NCI-H69 (cell line): ENCODE measurements around the gene DEFB128.

Source experiments
- DNase-seq: peaks from one replicate; lab custom pipeline; 2025; lab: John Stamatoyannopoulos, UW

Gene DEFB128

GRCh38 chr20:152131-152530, 37.4 kb downstream of the DEFB128 start:
- no peak for DNase-seq

DNA sequence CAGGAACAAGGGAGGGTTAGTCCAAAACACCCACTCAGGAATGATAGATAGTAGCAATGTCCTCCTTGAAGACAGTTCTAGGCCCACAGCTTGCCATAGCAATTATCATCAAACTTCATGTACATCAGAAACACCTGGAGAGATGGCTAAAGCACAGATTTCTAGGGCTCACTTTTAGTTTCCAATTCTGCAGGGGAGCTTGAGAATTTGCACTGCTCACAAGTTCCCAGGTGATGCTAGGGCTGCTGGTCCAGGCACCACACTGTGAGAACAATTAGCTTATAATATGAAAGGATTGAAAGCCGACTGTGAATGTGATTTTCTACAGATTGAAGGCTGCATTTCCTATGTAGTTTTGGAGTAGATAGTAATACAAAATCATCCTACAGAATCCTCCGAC, 43.6 kb downstream of the DEFB128 start:
- no peak for DNase-seq

DNA sequence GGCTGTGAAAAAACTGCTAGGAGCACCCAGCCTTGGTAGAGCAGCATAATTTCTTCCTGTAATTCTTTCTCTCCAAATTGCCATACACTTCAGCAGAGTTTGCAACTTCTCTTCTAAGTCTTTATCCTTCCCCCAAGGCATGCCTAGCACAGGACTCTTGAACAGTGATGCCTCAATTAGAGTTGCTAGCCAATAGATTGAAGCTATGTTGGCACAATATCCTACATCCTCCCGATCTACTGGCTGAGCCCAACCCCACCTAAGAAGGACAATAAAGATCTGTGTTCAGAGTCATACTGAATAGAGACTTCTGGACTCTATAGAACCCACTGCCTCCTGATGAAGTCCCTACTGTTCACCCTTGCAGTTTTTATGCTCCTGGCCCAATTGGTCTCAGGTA, 47.2 kb downstream of the DEFB128 start, which contains the start of gene DEFB126:
Gene DEFB126 (plus strand): TSS at position 301 of the 400 bp plus-strand sequence. CDS start 39 bp downstream, at position 340.
- no peak for DNase-seq
